IMR-90 (cell line): ENCODE data around the gene PAFAH1B1. TPM values are rescaled to one million over a fixed set of nuclear protein-coding genes. Genes with fewer than 3 reads are reported as not detected.

ENCODE experiments used
- ATAC-seq: fragments of 200-7000 bp; cut with Tn5 transposase; 2 replicates; pipeline ENCODE4 v1.9.1; 2020; ENCODE audit warnings: low read depth, mild to moderate bottlenecking, moderate library complexity
- BruUV-seq: library from RNA; stranded (reverse); fragments of 400-500 nt; replicated peaks from 2 replicates; lab custom pipeline; 2021; lab: Mats Ljungman, UMichigan
- CTCF ChIA-PET: fragments of 300-600 bp; formaldehyde crosslinking; extraction: SDS; loops from one replicate; lab custom pipeline; 2021; ENCODE audit warnings: antibody characterized with exemption; lab: Yijun Ruan, JAX
- POLR2A ChIA-PET: fragments of 300-600 bp; sonication (Branson Sonifier 250); formaldehyde crosslinking; loops from one replicate; lab custom pipeline; 2022; ENCODE audit warnings: antibody characterized with exemption; ENCODE audit not compliant: unreplicated experiment; lab: Charles Lee
- DNase-seq: peaks from one replicate; pipeline ENCODE4 v3.0.0; 2013
- H2AFZ ChIP-seq: replicated peaks from 2 replicates; pipeline ENCODE3; 2013; ENCODE audit warnings: low read length, mild to moderate bottlenecking; ENCODE audit not compliant: poor library complexity
- H2AK5ac ChIP-seq: 2 replicates; pipeline ENCODE4 v1.6.1; 2013; ENCODE audit warnings: low read depth, low read length, inconsistent platforms
- H2AK9ac ChIP-seq: replicated peaks from 2 replicates; pipeline ENCODE3; 2013; ENCODE audit warnings: mild to moderate bottlenecking, low read depth, low read length, moderate library complexity; ENCODE audit not compliant: poor library complexity
- H2BK120ac ChIP-seq: 2 replicates; pipeline ENCODE4 v1.6.1; 2013; ENCODE audit warnings: low read depth, low read length, inconsistent platforms
- H2BK15ac ChIP-seq: 3 replicates; pipeline ENCODE4 v1.6.1; 2013; ENCODE audit warnings: low read depth, low read length, inconsistent platforms
- H2BK20ac ChIP-seq: 2 replicates; pipeline ENCODE4 v1.6.1; 2013; ENCODE audit warnings: low read depth, mild to moderate bottlenecking, inconsistent platforms, low read length, moderate library complexity
- H2BK5ac ChIP-seq: 2 replicates; pipeline ENCODE4 v1.6.1; 2013; ENCODE audit warnings: mild to moderate bottlenecking, low read depth, low read length, inconsistent platforms; ENCODE audit not compliant: poor library complexity, severe bottlenecking
- H3K14ac ChIP-seq: replicated peaks from 2 replicates; pipeline ENCODE4 v1.6.1; 2013; ENCODE audit warnings: low read depth, low read length, inconsistent platforms
- H3K18ac ChIP-seq: 2 replicates; pipeline ENCODE4 v1.6.1; 2013; ENCODE audit warnings: low read depth, low read length, control low read depth
- H3K23ac ChIP-seq: 2 replicates; pipeline ENCODE4 v1.6.1; 2013; ENCODE audit warnings: low read depth, low read length, inconsistent platforms
- H3K27ac ChIP-seq: 2 replicates; pipeline ENCODE4 v1.5.1; 2013; ENCODE audit warnings: mild to moderate bottlenecking, control low read depth, low read length; ENCODE audit not compliant: insufficient read depth
- H3K27me3 ChIP-seq: 2 replicates; pipeline ENCODE4 v1.6.1; 2013; ENCODE audit warnings: low read length; ENCODE audit not compliant: control insufficient read depth, insufficient read depth
- H3K36me3 ChIP-seq: 2 replicates; pipeline ENCODE4 v1.6.1; 2013; ENCODE audit warnings: low read length, mixed read lengths; ENCODE audit not compliant: control insufficient read depth, insufficient read depth
- H3K4ac ChIP-seq: 2 replicates; pipeline ENCODE4 v1.6.1; 2013; ENCODE audit warnings: low read depth, low read length, inconsistent platforms
- H3K4me1 ChIP-seq: 2 replicates; pipeline ENCODE4 v1.6.1; 2013; ENCODE audit warnings: low read length, mixed read lengths; ENCODE audit not compliant: control insufficient read depth, insufficient read depth
- H3K4me2 ChIP-seq: 2 replicates; pipeline ENCODE4 v1.6.1; 2013; ENCODE audit warnings: low read depth, mild to moderate bottlenecking, control low read depth, low read length, moderate library complexity
- H3K4me3 ChIP-seq: 2 replicates; pipeline ENCODE4 v1.5.1; 2013; ENCODE audit warnings: low read depth, mild to moderate bottlenecking, control low read depth, low read length, moderate library complexity; ENCODE audit not compliant: insufficient read depth
- H3K56ac ChIP-seq: 2 replicates; pipeline ENCODE4 v1.6.1; 2013; ENCODE audit warnings: low read length, inconsistent platforms; ENCODE audit not compliant: insufficient read depth; ENCODE audit errors: extremely low read depth
- H3K79me1 ChIP-seq, 2 experiments: 2 replicates each; pipeline ENCODE4 v1.6.1; 2013; ENCODE audit warnings: low read length in 2 of 2, inconsistent platforms in 1 of 2, low read depth in 1 of 2
- H3K9ac ChIP-seq: 2 replicates; pipeline ENCODE4 v1.6.1; 2013; ENCODE audit warnings: low read depth, low read length, control low read depth
- H3K9me1 ChIP-seq: 2 replicates; pipeline ENCODE4 v1.6.1; 2013; ENCODE audit warnings: low read length, inconsistent platforms; ENCODE audit not compliant: insufficient read depth
- H3K9me3 ChIP-seq: 2 replicates; pipeline ENCODE4 v1.6.1; 2013; ENCODE audit warnings: low read length; ENCODE audit not compliant: control insufficient read depth, insufficient read depth
- H4K20me1 ChIP-seq: 2 replicates; pipeline ENCODE4 v1.6.1; 2013; ENCODE audit warnings: low read length, inconsistent platforms; ENCODE audit not compliant: insufficient read depth
- H4K5ac ChIP-seq: 2 replicates; pipeline ENCODE4 v1.6.1; 2013; ENCODE audit warnings: mild to moderate bottlenecking, low read depth, low read length, control low read depth
- H4K8ac ChIP-seq, 2 experiments: 2 replicates each; pipeline ENCODE4 v1.6.1; 2013; ENCODE audit warnings: low read depth in 2 of 2, low read length in 2 of 2, control low read depth in 1 of 2, inconsistent platforms in 1 of 2
- H4K91ac ChIP-seq: 2 replicates; pipeline ENCODE4 v1.6.1; 2013; ENCODE audit warnings: low read depth, low read length, inconsistent platforms; ENCODE audit not compliant: insufficient read depth
- BHLHE40 ChIP-seq: fragments of 150-350 bp; IDR thresholded peaks from 2 replicates; pipeline ENCODE4 v1.6.1; 2016; ENCODE audit warnings: mild to moderate bottlenecking, low read depth, low read length
- MAZ ChIP-seq: IDR thresholded peaks from 2 replicates; pipeline ENCODE4 v1.6.1; 2012; ENCODE audit warnings: low read depth, mild to moderate bottlenecking, low read length, improper control_type of control experiment, moderate library complexity, borderline replicate concordance
- MXI1 ChIP-seq: IDR thresholded peaks from 2 replicates; pipeline ENCODE4 v1.6.1; 2012; ENCODE audit warnings: low read depth, mild to moderate bottlenecking, low read length, moderate library complexity, borderline replicate concordance
- SMC3 ChIP-seq: fragments of 150-350 bp; IDR thresholded peaks from 2 replicates; pipeline ENCODE4 v1.6.1; 2016; ENCODE audit warnings: low read depth, mild to moderate bottlenecking, antibody characterized with exemption, low read length, moderate library complexity
- WGBS, 2 experiments: methylation state at CpG; one replicate each; pipeline versions ENCODE4 v1.1.5 to v1.1.7; 2013; ENCODE audit warnings: missing lambda C conversion rate in 2 of 2; ENCODE audit not compliant: insufficient read length in 1 of 2; ENCODE audit errors: extremely low coverage in 2 of 2; 5-methylcytosine and 5-hydroxymethylcytosine counted together
- dilution Hi-C: fragments of 300-500 bp; cut with HindIII; formaldehyde crosslinking; loops from one replicate; pipeline ENCODE4 v1.14.3; 2018; ENCODE audit warnings: low sequenced_read_pairs; ENCODE audit not compliant: unreplicated experiment
- in situ Hi-C: fragments of 300-500 bp; cut with MboI; formaldehyde crosslinking; loops from 3 replicates; pipeline ENCODE4 v1.14.3; 2019; ENCODE audit warnings: low sequenced_read_pairs, inconsistent platforms, mixed read lengths
- intact Hi-C: fragments of 100-400 bp; cut with micrococcal nuclease; formaldehyde crosslinking; loops from 2 replicates; pipeline ENCODE4 v1.10.0; 2022
- polyA plus RNA-seq, 3 experiments: library from polyadenylated mRNA; depleted of rRNA; stranded (reverse); fragments of >200 nt; gene quantifications; 2 replicates each; pipeline ENCODE4 v1.2.3, GENCODE V29; 2012; ENCODE audit warnings: low replicate concordance in 1 of 3
- total RNA-seq: library from RNA; depleted of rRNA; stranded (reverse); fragments of >200 nt; gene quantifications from 2 replicates; pipeline ENCODE4 v1.2.3, GENCODE V29; 2012
- TF ChIP-seq, protein P1 (sequence below): fragments of 150-350 bp; IDR thresholded peaks from 2 replicates; pipeline ENCODE4 v1.6.1; 2016; ENCODE audit warnings: low read depth, mild to moderate bottlenecking, low read length, moderate library complexity, borderline replicate concordance

PAFAH1B1 gene
- total and polyA plus RNA-seq, 2 of the 4 experiments (the other 2 are of a cell fraction): 64.5 to 127 TPM

DNA sequence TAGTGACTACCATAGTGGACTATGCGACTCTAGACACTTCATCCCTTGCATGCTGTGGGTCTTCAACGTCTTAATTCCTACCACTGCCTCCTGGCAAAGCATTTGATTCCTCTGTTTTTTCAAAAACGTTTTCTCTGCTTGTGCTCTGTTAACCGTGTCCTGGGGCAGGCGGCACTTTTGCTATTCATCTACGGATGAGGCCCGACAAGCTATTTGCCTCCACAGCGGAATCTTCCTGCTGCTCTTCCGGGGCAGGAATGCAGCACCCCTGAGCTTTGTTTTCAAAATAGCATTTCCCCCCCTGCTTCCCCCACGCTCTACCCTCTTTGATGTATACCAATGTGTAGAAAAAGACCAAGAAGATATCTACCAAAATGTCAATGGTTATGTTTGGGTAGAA, 42.0 kb upstream of the PAFAH1B1 start:
- H2BK120ac ChIP-seq: no peak overlapping the region
- H3K56ac ChIP-seq: no peak overlapping the region
- H3K4ac ChIP-seq: no peak overlapping the region
- no peak overlapping the region for H2BK15ac ChIP-seq
- ChIA-PET CTCF (no interaction called here), POLR2A (no interaction called here)
- in situ Hi-C loops: no loop called here
- dilution Hi-C loops: no loop called here
- DNase-seq (no peak), ATAC-seq (no peak)
- H2AK9ac ChIP-seq: no peak overlapping the region
- H3K4me2 ChIP-seq: no peak overlapping the region
- 24% methylated on average over 5 of the region's 10 CpGs; no CpG with 5 or more reads in 1 of the 2 experiments for WGBS, 2 experiments
- H3K9ac ChIP-seq: no peak overlapping the region
- H3K27ac ChIP-seq: no peak overlapping the region
- H4K5ac ChIP-seq: no peak overlapping the region
- H3K18ac ChIP-seq: no peak overlapping the region
- no peaks in the 10 kb centered on the region for H3K9me3 ChIP-seq
- H3K36me3 ChIP-seq: no peaks in the 10 kb centered on the region
- H2BK5ac ChIP-seq: no peak overlapping the region
- H3K23ac ChIP-seq: no peak overlapping the region
- H3K27me3 ChIP-seq: peaks cover 12% of the 10 kb centered on the region
- intact Hi-C loops: no loop called here
- H3K9me1 ChIP-seq: no peaks in the 10 kb centered on the region
- H3K4me3 ChIP-seq: no peak overlapping the region
- no peak overlapping the region for H4K8ac ChIP-seq
- BruUV-seq: no TSS peak
- no peaks in the 10 kb centered on the region for H3K4me1 ChIP-seq
- H4K20me1 ChIP-seq: no peaks in the 10 kb centered on the region
- no peaks in the 10 kb centered on the region for H3K79me1 ChIP-seq
- no peak for TF ChIP-seq MXI1
- TF ChIP-seq BHLHE40: no peak
- TF ChIP-seq MAZ: no peak
- TF ChIP-seq, protein P1, sequence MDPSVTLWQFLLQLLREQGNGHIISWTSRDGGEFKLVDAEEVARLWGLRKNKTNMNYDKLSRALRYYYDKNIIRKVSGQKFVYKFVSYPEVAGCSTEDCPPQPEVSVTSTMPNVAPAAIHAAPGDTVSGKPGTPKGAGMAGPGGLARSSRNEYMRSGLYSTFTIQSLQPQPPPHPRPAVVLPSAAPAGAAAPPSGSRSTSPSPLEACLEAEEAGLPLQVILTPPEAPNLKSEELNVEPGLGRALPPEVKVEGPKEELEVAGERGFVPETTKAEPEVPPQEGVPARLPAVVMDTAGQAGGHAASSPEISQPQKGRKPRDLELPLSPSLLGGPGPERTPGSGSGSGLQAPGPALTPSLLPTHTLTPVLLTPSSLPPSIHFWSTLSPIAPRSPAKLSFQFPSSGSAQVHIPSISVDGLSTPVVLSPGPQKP: no peak
- TF ChIP-seq SMC3: no peak
- no peak overlapping the region for H4K91ac ChIP-seq
- H2AK5ac ChIP-seq: no peak overlapping the region
- no peak overlapping the region for H2AFZ ChIP-seq
- H3K14ac ChIP-seq: no peak overlapping the region
- H2BK20ac ChIP-seq: no peak overlapping the region
